ENCODE data around the gene PMEPA1.

Gene PMEPA1

DNA sequence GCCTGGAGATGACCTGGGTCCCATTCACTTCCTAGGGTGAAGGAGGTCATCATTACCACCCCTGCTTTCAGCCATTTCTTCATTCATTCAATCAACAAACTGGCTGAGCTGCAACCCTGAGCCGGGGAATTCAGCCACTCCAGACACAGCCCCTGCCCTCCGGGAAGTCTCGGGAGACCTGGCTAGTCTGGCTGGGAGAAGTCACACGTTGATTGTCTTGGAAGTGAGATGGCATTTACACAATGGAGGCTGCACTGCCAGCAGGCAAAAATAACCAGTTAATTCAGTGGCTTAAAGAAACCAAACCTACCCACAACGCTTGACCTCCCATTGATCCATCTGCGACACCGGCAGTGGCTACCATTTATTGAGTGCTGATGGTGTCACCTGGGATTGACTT lies 2.0 kb upstream of the PMEPA1 start:
- H3K4me3 ChIP-seq (ENCODE audit: extremely low read depth, insufficient read depth, low read length, poor library complexity, severe bottlenecking), result no peak overlapping the region
- 82 to 87% methylated on average over 7 of the region's 7 CpGs for WGBS, 2 experiments (ENCODE audit: insufficient coverage in 2 of 2)

DNA sequence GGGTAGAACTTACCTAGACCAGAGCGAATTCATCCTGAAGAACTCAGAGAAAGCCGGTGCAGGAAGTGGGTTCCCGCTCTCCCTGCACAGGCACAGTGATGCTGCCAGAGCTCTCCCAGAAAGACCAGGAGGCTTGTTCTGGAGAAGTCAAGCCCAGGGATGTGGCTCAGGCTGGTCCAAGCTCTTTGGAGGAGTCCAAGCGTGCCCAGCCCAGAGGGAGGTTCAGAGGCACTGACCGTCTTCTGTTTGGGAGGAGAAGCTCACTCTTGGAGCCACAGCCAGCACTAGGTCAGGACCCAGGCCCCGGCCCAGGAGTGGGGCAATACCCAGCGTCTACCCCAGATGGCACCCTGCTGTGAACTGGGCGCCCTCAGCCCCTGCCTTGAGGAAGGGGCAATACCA lies 1.5 kb upstream of the PMEPA1 start:
- Histone ChIP-seq H3K36me3 (ENCODE audit: control insufficient read depth, insufficient read depth, low read length) (peaks cover 4% of the 10 kb centered on the region), H3K4me1 (ENCODE audit: control insufficient read depth, insufficient read depth, low read length, poor library complexity, severe bottlenecking) (peaks cover 15% of the 10 kb centered on the region), H3K4me3 (ENCODE audit: extremely low read depth, insufficient read depth, low read length, poor library complexity, severe bottlenecking) (no peak overlapping the region), H3K9me3 (ENCODE audit: control insufficient read depth, low read length) (no peaks in the 10 kb centered on the region), H3K27ac (ENCODE audit: low read depth, low read length, severe bottlenecking) (no peak overlapping the region)
- WGBS, 2 experiments (ENCODE audit: insufficient coverage in 2 of 2), result 82 to 85% methylated on average over 8 of the region's 8 CpGs

More for the DNA sequence above, 2.0 kb upstream of the PMEPA1 start:
- Histone ChIP-seq H3K36me3 (ENCODE audit: control insufficient read depth, insufficient read depth, low read length) (peaks cover 4% of the 10 kb centered on the region), H3K27ac (ENCODE audit: low read depth, low read length, severe bottlenecking) (no peak overlapping the region), H3K9me3 (ENCODE audit: control insufficient read depth, low read length) (no peaks in the 10 kb centered on the region), H3K4me1 (ENCODE audit: control insufficient read depth, insufficient read depth, low read length, poor library complexity, severe bottlenecking) (peaks cover 10% of the 10 kb centered on the region)

DNA sequence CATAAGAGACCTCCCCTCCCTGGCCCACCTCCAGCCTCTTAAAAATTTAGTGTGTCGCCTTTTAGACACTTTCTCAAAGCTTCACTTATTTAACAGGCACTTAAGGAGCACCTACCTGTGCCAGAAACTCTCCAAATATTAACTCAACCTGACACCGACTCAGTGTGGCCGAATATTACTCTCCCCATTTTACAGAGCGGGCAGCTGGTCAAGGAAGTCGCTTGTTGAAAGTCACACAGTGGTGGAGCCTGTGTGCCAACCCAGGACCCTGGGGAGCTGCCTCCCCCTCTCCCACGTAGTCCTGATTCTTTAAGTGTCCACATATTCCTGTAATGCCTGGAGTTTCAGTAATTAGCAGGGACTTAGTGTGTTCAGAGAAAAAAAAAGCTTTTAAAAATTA lies 1.0 kb upstream of the PMEPA1 start:
- 21 to 41% methylated on average over 3 to 4 of the region's 6 CpGs for WGBS, 2 experiments (ENCODE audit: insufficient coverage in 2 of 2)
- peaks cover 19% of the 10 kb centered on the region for H3K4me1 ChIP-seq (ENCODE audit: control insufficient read depth, insufficient read depth, low read length, poor library complexity, severe bottlenecking)
- H3K36me3 ChIP-seq (ENCODE audit: control insufficient read depth, insufficient read depth, low read length), result peaks cover 5% of the 10 kb centered on the region
- H3K4me3 ChIP-seq (ENCODE audit: extremely low read depth, insufficient read depth, low read length, poor library complexity, severe bottlenecking), result peak overlapping the region; percentile 75
- H3K27ac ChIP-seq (ENCODE audit: low read depth, low read length, severe bottlenecking), result no peak overlapping the region
- H3K9me3 ChIP-seq (ENCODE audit: control insufficient read depth, low read length), result no peaks in the 10 kb centered on the region

DNA sequence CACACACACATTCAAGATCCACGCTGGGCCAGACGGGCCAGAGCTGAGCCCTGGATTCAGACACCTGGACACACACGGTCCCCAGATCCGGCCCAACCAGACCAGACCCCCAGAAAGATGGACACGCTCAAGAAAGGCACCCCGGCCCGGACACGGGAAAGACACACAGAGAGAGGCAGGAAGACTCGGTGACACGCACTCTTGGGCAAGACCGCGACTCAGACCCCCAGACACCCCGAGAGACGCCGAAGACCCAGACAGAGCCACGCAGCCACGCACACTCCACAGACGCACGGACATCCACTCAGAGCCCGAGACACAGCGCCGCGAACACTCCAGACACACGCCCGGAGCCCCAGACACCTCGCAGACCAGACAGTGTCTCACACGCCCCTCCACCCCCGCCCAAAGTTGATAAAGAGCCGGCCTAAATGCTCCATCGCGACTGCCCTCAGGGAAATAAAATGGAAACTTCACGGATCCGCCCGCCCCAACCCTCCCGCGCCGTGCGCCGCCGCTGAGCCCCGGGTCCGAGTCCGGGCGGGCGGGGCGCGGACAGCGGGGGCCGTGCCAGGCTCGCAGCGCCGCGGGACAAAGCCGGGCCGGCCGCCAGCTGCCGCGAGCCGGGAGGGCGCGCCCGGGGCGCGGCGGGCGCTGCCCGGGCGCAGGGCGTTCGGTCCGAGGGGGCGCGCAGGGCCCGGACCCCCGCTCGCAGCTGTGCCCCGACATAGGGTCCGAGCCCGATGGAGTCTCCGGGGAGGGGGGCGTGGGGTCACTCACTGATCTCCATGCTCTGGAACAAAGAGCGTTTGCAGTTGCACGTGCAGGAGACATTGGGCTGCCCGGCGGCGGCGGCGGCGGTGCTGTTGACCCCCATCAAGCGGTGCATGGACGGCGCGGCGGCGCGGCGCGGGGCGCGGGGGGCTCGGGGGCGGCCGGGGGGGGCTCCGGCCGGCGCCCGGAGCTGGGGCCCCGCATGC lies 831 bp downstream of the PMEPA1 start:
- WGBS, 2 experiments (ENCODE audit: insufficient coverage in 2 of 2), result 1% methylated on average over 57 to 96 of the region's 108 CpGs
- Histone ChIP-seq H3K36me3 (ENCODE audit: control insufficient read depth, insufficient read depth, low read length) (peaks cover 11% of the 10 kb centered on the region), H3K27ac (ENCODE audit: low read depth, low read length, severe bottlenecking) (no peak overlapping the region), H3K4me3 (ENCODE audit: extremely low read depth, insufficient read depth, low read length, poor library complexity, severe bottlenecking) (peak overlapping the region; percentile 64), H3K4me1 (ENCODE audit: control insufficient read depth, insufficient read depth, low read length, poor library complexity, severe bottlenecking) (peaks cover 21% of the 10 kb centered on the region), H3K9me3 (ENCODE audit: control insufficient read depth, low read length) (no peaks in the 10 kb centered on the region)

DNA sequence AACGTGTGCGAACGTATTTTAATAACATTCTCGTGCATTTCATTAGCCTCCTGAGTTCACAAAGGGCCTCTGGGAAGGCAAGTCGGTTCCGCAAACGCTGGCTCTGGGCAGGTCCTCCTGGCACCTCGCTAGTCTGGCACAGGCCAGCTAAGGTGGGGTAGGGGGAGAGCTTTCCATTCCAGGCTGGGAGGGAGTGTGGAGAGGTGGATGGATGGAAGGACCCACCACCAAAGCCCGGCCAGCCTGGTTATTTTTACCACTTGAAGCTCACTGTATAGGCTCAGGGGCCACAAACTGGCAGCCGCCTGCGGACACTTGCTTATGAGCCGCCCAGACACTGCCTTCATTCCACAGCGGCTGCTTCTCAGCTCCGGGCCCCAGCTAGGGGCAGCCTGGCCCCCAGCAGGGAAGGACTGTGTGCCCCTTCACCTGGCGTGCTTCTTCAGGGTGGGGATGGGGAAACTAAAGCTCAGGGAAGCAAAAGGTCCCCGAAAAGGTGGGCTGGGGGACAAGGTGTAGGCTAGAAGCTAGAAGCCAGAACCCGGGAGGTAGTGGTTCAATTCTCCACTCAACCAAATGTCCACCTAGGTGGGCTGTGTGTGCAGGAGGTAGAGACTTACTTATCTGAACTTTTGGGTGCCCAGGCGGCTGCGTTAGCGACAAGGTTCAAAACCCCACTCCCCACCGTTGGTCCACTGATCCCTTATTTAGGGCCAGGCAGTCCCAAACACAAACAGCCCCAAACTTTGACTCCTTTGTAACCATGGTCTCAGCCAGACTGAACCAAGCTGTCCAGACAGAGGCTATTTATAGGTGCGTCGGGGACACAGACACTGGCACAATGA lies 1.7 kb downstream of the PMEPA1 start:
- H3K36me3 ChIP-seq (ENCODE audit: control insufficient read depth, insufficient read depth, low read length), result peaks cover 11% of the 10 kb centered on the region
- no peaks in the 10 kb centered on the region for H3K9me3 ChIP-seq (ENCODE audit: control insufficient read depth, low read length)
- no peak overlapping the region for H3K27ac ChIP-seq (ENCODE audit: low read depth, low read length, severe bottlenecking)
- H3K4me1 ChIP-seq (ENCODE audit: control insufficient read depth, insufficient read depth, low read length, poor library complexity, severe bottlenecking), result peaks cover 19% of the 10 kb centered on the region
- 30 to 37% methylated on average over 17 to 19 of the region's 23 CpGs for WGBS, 2 experiments (ENCODE audit: insufficient coverage in 2 of 2)
- H3K4me3 ChIP-seq (ENCODE audit: extremely low read depth, insufficient read depth, low read length, poor library complexity, severe bottlenecking), result peak overlapping the region; percentile 64

DNA sequence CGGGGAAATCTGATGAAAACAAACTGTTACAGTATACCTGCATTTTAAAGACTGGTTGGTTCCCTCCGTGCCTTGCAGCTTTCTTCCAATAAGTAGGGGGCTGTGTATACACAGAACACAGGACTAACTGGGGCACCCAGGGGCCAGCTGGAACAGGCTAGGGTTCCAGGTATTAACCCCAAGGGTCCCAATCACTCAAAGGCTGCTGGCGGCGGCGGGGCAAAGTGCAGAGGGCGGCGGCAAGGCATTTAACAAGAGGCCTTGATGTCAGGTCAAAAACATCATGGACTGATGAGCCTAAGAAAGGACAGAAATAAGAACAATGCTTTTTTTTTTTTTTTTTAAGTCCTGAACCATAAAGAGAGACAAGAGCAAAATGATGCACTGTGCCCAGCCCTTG lies 2.5 kb downstream of the PMEPA1 start:
- H3K27ac ChIP-seq (ENCODE audit: low read depth, low read length, severe bottlenecking), result no peak overlapping the region

DNA sequence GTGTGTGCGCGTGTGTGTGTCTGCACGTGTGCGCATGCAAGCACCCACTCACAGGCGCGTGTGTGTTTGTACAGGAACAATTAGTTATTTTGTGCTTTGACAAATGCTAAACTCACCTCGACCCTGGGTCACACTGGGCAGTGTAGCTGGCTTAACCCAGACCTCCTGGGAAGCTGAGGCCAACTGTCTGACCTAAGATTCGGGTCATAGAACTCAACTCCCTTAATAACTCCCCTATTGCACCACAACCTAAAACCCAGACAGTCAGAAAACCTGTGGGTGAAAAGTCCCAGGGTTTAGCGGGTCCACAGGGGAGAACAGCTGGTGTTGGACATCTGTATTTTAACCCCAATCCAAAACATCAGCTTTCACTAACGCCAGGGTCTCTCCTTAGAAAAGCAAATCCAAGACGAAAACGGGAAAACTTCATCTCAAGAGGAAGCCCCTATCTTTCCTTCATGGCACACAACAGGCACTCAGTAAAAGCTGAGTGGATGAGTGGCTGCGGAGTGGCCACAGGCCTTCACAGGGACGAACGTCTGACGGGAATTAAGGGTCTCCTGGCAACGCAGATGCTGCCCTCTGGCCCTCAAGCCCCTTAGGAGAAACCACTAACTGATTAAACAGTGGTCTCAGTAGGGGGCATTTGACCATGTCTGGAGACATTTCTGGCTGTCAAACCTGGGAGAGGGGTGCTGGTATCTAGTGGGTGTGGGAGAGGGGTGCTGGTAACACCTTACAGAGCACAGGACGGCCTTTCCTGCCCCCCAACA lies 4.5 kb downstream of the PMEPA1 start:
- 89% methylated on average over 12 to 13 of the region's 18 CpGs for WGBS, 2 experiments (ENCODE audit: insufficient coverage in 2 of 2)
- no peak overlapping the region for H3K4me3 ChIP-seq (ENCODE audit: extremely low read depth, insufficient read depth, low read length, poor library complexity, severe bottlenecking)
- H3K27ac ChIP-seq (ENCODE audit: low read depth, low read length, severe bottlenecking), result no peak overlapping the region

More for the DNA sequence above, 2.5 kb downstream of the PMEPA1 start:
- no peaks in the 10 kb centered on the region for H3K9me3 ChIP-seq (ENCODE audit: control insufficient read depth, low read length)
- WGBS, 2 experiments (ENCODE audit: insufficient coverage in 2 of 2), result 86 to 87% methylated on average over 6 of the region's 7 CpGs
- peaks cover 19% of the 10 kb centered on the region for H3K4me1 ChIP-seq (ENCODE audit: control insufficient read depth, insufficient read depth, low read length, poor library complexity, severe bottlenecking)
- H3K4me3 ChIP-seq (ENCODE audit: extremely low read depth, insufficient read depth, low read length, poor library complexity, severe bottlenecking), result no peak overlapping the region
- H3K36me3 ChIP-seq (ENCODE audit: control insufficient read depth, insufficient read depth, low read length), result peaks cover 13% of the 10 kb centered on the region

DNA sequence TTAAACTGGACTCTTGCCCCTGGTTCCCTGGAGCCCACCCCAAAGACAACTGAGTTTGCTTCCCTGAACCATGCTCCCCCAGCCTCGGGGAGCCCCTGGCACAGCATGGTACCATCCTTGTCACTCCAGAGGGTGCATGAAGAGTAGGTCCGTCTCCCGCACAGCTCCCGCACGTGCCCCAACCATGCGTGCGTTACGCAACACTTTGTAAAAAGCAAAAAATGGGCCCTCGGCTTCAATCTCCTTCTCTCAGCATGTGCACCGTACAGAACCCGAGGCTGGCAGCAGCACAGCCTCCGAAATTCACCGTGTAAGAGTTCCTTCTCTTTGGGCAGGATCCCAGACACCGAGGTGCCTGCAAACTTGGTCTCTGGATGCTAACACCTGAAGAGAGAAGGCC lies 5.6 kb downstream of the PMEPA1 start:
- no peaks in the 10 kb centered on the region for H3K9me3 ChIP-seq (ENCODE audit: control insufficient read depth, low read length)
- H3K4me3 ChIP-seq (ENCODE audit: extremely low read depth, insufficient read depth, low read length, poor library complexity, severe bottlenecking), result no peak overlapping the region
- peaks cover 17% of the 10 kb centered on the region for H3K36me3 ChIP-seq (ENCODE audit: control insufficient read depth, insufficient read depth, low read length)
- 94 to 98% methylated on average over 13 to 14 of the region's 14 CpGs for WGBS, 2 experiments (ENCODE audit: insufficient coverage in 2 of 2)
- H3K4me1 ChIP-seq (ENCODE audit: control insufficient read depth, insufficient read depth, low read length, poor library complexity, severe bottlenecking), result peaks cover 19% of the 10 kb centered on the region
- no peak overlapping the region for H3K27ac ChIP-seq (ENCODE audit: low read depth, low read length, severe bottlenecking)

More for the DNA sequence above, 4.5 kb downstream of the PMEPA1 start:
- Histone ChIP-seq H3K36me3 (ENCODE audit: control insufficient read depth, insufficient read depth, low read length) (peaks cover 17% of the 10 kb centered on the region), H3K9me3 (ENCODE audit: control insufficient read depth, low read length) (no peaks in the 10 kb centered on the region), H3K4me1 (ENCODE audit: control insufficient read depth, insufficient read depth, low read length, poor library complexity, severe bottlenecking) (peaks cover 15% of the 10 kb centered on the region)

DNA sequence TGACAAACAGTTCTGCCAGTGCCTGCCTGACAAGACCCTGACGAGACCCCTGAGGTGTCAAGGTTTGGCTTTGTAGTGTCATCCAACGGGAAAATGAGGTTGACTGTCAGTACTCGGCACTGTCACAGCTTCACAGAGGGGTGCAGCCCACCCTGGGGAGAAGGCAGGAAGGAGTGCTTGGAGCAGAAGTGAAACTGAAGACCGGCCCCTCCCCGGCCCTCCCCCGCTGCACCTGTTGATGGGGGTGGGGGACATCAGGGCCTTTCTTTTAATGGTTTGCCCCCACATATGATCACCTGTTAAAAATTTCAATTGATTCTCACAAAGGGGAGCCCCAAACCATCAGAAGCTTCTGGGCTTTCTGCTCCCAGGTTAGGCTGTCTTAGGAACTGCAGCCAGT lies 6.8 kb downstream of the PMEPA1 start:
- Histone ChIP-seq H3K36me3 (ENCODE audit: control insufficient read depth, insufficient read depth, low read length) (peaks cover 17% of the 10 kb centered on the region), H3K27ac (ENCODE audit: low read depth, low read length, severe bottlenecking) (no peak overlapping the region)
- WGBS, 2 experiments (ENCODE audit: insufficient coverage in 2 of 2), result 82 to 87% methylated on average over 3 to 6 of the region's 6 CpGs

DNA sequence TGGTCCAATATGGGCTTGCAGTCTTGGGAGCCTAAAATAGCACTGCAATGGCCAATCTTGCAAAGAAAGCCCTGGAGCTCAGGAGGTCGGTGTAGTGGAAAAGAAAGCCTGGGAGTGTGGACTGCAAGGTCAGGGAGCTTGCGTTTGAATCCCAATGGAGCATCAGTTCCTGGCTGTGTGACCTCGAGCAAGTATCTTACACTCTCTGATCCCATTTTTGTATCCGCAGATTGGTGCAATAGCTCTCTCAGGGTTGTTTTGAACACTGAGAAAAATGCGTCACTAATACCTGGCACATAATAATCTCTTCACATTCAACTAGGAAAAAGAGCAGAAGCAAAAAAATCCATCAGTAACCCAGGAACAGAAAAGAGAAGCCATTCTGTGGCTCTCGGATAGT lies 7.3 kb downstream of the PMEPA1 start:
- no peaks in the 10 kb centered on the region for H3K9me3 ChIP-seq (ENCODE audit: control insufficient read depth, low read length)
- peaks cover 17% of the 10 kb centered on the region for H3K36me3 ChIP-seq (ENCODE audit: control insufficient read depth, insufficient read depth, low read length)
- H3K27ac ChIP-seq (ENCODE audit: low read depth, low read length, severe bottlenecking), result no peak overlapping the region
- H3K4me3 ChIP-seq (ENCODE audit: extremely low read depth, insufficient read depth, low read length, poor library complexity, severe bottlenecking), result no peak overlapping the region
- H3K4me1 ChIP-seq (ENCODE audit: control insufficient read depth, insufficient read depth, low read length, poor library complexity, severe bottlenecking), result peaks cover 33% of the 10 kb centered on the region
- 92 to 93% methylated on average over 5 to 6 of the region's 6 CpGs for WGBS, 2 experiments (ENCODE audit: insufficient coverage in 2 of 2)

More for the DNA sequence above, 6.8 kb downstream of the PMEPA1 start:
- H3K9me3 ChIP-seq (ENCODE audit: control insufficient read depth, low read length), result no peaks in the 10 kb centered on the region
- H3K4me1 ChIP-seq (ENCODE audit: control insufficient read depth, insufficient read depth, low read length, poor library complexity, severe bottlenecking), result peaks cover 28% of the 10 kb centered on the region
- no peak overlapping the region for H3K4me3 ChIP-seq (ENCODE audit: extremely low read depth, insufficient read depth, low read length, poor library complexity, severe bottlenecking)
